Gastrocnemius medialis (tissue), 4 donors: ENCODE measurements around the gene TTC23.
"Not testable (repeated sequence)": the region's sequence is repeated elsewhere in the genome, so short reads cannot be mapped to it uniquely, and the experiment has no call there.

Experiments
- POLR2A ChIP-seq, 2 donors: fragments of 450-650 bp; IDR thresholded peaks; one replicate each; pipeline ENCODE4 v1.6.1; 2017; ENCODE audit warnings: antibody characterized with exemption in 2 of 2, mild to moderate bottlenecking in 2 of 2, moderate library complexity in 2 of 2
- TF ChIP-seq, protein P1 (sequence below), 5 experiments: fragments of 450-650 bp in 3 of 5; fragments of 200-600 bp in 2 of 5; sonication (generic) in 2 of 5; IDR thresholded peaks in 4 of 5; conservative IDR thresholded peaks in 1 of 5; 1 replicate in 4 of 5; 2 replicates in 1 of 5; pipeline ENCODE4 v1.5.1; 2016 to 2019; ENCODE audit warnings: antibody characterized with exemption in 5 of 5, mild to moderate bottlenecking in 3 of 5, moderate library complexity in 3 of 5

DNA sequence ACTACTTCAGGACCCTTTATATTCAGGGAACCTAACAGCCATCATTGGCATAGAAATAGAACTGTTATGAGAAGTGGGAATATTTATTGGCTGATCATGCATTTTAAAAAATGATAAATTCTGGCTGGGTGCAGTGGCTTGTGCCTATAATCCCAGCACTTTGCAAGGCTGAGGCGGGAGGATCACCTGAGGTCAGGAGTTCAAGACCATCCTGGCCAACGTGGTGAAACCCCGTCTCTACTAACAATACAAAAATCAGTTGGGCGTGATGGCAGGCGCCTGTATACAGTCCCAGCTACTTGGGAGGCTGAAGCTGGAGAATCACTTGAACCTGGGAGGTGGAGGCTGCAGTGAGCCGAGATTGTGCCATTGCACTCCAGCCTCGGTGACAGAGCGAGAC is 137.7 kb downstream of the TTC23 start:
- TF ChIP-seq, protein P1, sequence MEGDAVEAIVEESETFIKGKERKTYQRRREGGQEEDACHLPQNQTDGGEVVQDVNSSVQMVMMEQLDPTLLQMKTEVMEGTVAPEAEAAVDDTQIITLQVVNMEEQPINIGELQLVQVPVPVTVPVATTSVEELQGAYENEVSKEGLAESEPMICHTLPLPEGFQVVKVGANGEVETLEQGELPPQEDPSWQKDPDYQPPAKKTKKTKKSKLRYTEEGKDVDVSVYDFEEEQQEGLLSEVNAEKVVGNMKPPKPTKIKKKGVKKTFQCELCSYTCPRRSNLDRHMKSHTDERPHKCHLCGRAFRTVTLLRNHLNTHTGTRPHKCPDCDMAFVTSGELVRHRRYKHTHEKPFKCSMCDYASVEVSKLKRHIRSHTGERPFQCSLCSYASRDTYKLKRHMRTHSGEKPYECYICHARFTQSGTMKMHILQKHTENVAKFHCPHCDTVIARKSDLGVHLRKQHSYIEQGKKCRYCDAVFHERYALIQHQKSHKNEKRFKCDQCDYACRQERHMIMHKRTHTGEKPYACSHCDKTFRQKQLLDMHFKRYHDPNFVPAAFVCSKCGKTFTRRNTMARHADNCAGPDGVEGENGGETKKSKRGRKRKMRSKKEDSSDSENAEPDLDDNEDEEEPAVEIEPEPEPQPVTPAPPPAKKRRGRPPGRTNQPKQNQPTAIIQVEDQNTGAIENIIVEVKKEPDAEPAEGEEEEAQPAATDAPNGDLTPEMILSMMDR (IDR thresholded peaks at IDR 0.05 in 4 of 5, conservative IDR thresholded peaks at IDR 0.05 in 1 of 5), result not testable (repeated sequence)
- not testable (repeated sequence) for TF ChIP-seq POLR2A (IDR thresholded peaks at IDR 0.05)
